Subcutaneous abdominal adipose tissue (tissue), 5 donors: ENCODE results near the gene KRT81.
"Not testable (repeated sequence)": the region's sequence is repeated elsewhere in the genome, so short reads cannot be mapped to it uniquely, and the experiment has no call there.

Experiments
- H3K27ac ChIP-seq: one replicate; pipeline ENCODE4 v1.7.0; 2013; ENCODE audit warnings: low read depth, mild to moderate bottlenecking, inconsistent platforms, low read length, moderate library complexity
- H3K27me3 ChIP-seq, 5 donors: one replicate each; pipeline ENCODE4 v1.7.0; 2013; ENCODE audit warnings: low read length in 5 of 5, inconsistent platforms in 1 of 5; ENCODE audit not compliant: control insufficient read depth in 5 of 5, insufficient read depth in 4 of 5
- H3K36me3 ChIP-seq, 5 donors: one replicate each; pipeline ENCODE4 v1.7.0; 2013; ENCODE audit warnings: low read length in 5 of 5; ENCODE audit not compliant: control insufficient read depth in 5 of 5, insufficient read depth in 5 of 5
- H3K4me1 ChIP-seq, 5 donors: one replicate each; pipeline ENCODE4 v1.7.0; 2013; ENCODE audit warnings: low read length in 5 of 5, mild to moderate bottlenecking in 3 of 5, moderate library complexity in 1 of 5; ENCODE audit not compliant: control insufficient read depth in 5 of 5, insufficient read depth in 5 of 5
- H3K4me3 ChIP-seq, 5 donors: one replicate each; pipeline ENCODE4 v1.7.0; 2013; ENCODE audit warnings: low read length in 5 of 5, low read depth in 1 of 5
- H3K9ac ChIP-seq, 5 donors: one replicate each; pipeline ENCODE4 v1.7.0; 2013; ENCODE audit warnings: low read length in 5 of 5, mild to moderate bottlenecking in 4 of 5, moderate library complexity in 3 of 5
- H3K9me3 ChIP-seq, 5 donors: one replicate each; pipeline ENCODE4 v1.7.0; 2013; ENCODE audit warnings: low read length in 5 of 5; ENCODE audit not compliant: control insufficient read depth in 5 of 5
- donor health status: healthy.
- donor health status: healthy.
- donor health status: healthy.
- donor health status: healthy.
- donor health status: healthy.

Gene KRT81

GRCh38 chr12:52243259-52243855 lies 48.0 kb downstream of the KRT81 start:
- Histone ChIP-seq H3K27ac (no peak overlapping the region), H3K4me3 (no peak overlapping the region), H3K4me1 (peaks cover 3 to 20% (median 15%) of the 10 kb centered on the region in 5 donors), H3K9me3 (no peaks in the 10 kb centered on the region), H3K27me3 (peaks cover 0 to 9% (median 0%) of the 10 kb centered on the region in 5 donors), H3K36me3 (no peaks in the 10 kb centered on the region), H3K9ac (no peak overlapping the region)

- no peak overlapping the region for H3K4me3 ChIP-seq
- no peaks in the 10 kb centered on the region for H3K36me3 ChIP-seq
- H3K9ac ChIP-seq, result no peak overlapping the region
- H3K4me1 ChIP-seq, result peaks cover 3 to 20% (median 15%) of the 10 kb centered on the region in 5 donors
- H3K27ac ChIP-seq, result no peak overlapping the region
- H3K27me3 ChIP-seq, result peaks cover 0 to 9% (median 0%) of the 10 kb centered on the region in 5 donors
- H3K9me3 ChIP-seq, result no peaks in the 10 kb centered on the region
These were observed 48.7 kb downstream of the KRT81 start for GRCh38 chr12:52242442-52243258.

GRCh38 chr12:52241205-52241842 lies 50.0 kb downstream of the KRT81 start:
- peaks cover 3 to 17% (median 15%) of the 10 kb centered on the region in 5 donors for H3K4me1 ChIP-seq
- no peak overlapping the region for H3K4me3 ChIP-seq
- no peak overlapping the region for H3K9ac ChIP-seq
- no peaks in the 10 kb centered on the region for H3K9me3 ChIP-seq
- H3K27ac ChIP-seq, result no peak overlapping the region
- H3K36me3 ChIP-seq, result no peaks in the 10 kb centered on the region
- H3K27me3 ChIP-seq, result peaks cover 0 to 9% (median 0%) of the 10 kb centered on the region in 5 donors

GRCh38 chr12:52240247-52240646 lies 51.1 kb downstream of the KRT81 start:
- H3K27me3 ChIP-seq, H3K9ac ChIP-seq, H3K27ac ChIP-seq, H3K4me3 ChIP-seq, H3K9me3 ChIP-seq, H3K36me3 ChIP-seq: not testable (repeated sequence)
- H3K4me1 ChIP-seq, result peaks cover 3 to 22% (median 15%) of the 10 kb centered on the region in 5 donors

- Histone ChIP-seq H3K36me3 (no peaks in the 10 kb centered on the region), H3K9ac (no peak overlapping the region), H3K4me3 (no peak overlapping the region), H3K4me1 (peaks cover 3 to 22% (median 15%) of the 10 kb centered on the region in 5 donors), H3K27me3 (peaks cover 0 to 9% (median under 1%) of the 10 kb centered on the region in 5 donors), H3K27ac (no peak overlapping the region), H3K9me3 (no peaks in the 10 kb centered on the region)
These were observed 51.6 kb downstream of the KRT81 start for GRCh38 chr12:52239767-52240166.

GRCh38 chr12:52238916-52239646 lies 52.3 kb downstream of the KRT81 start:
- Histone ChIP-seq H3K27me3 (peaks cover 0 to 6% (median 4%) of the 10 kb centered on the region in 5 donors), H3K36me3 (no peaks in the 10 kb centered on the region), H3K27ac (no peak overlapping the region), H3K4me1 (peaks cover 3 to 16% (median 10%) of the 10 kb centered on the region in 5 donors), H3K4me3 (no peak overlapping the region), H3K9me3 (no peaks in the 10 kb centered on the region), H3K9ac (no peak overlapping the region)

GRCh38 chr12:52238207-52238840 lies 53.0 kb downstream of the KRT81 start:
- no peak overlapping the region for H3K27ac ChIP-seq
- H3K27me3 ChIP-seq, result peaks cover 0 to 10% (median 8%) of the 10 kb centered on the region in 5 donors
- no peaks in the 10 kb centered on the region for H3K36me3 ChIP-seq
- no peak overlapping the region for H3K9ac ChIP-seq
- no peak overlapping the region for H3K4me3 ChIP-seq
- H3K4me1 ChIP-seq, result peaks cover 2 to 9% (median 2%) of the 10 kb centered on the region in 5 donors
- H3K9me3 ChIP-seq, result no peaks in the 10 kb centered on the region

- Histone ChIP-seq H3K9me3 (no peaks in the 10 kb centered on the region), H3K27ac (no peak overlapping the region), H3K27me3 (peaks cover 9 to 27% (median 22%) of the 10 kb centered on the region in 5 donors), H3K4me3 (no peak overlapping the region), H3K9ac (no peak overlapping the region), H3K36me3 (no peaks in the 10 kb centered on the region), H3K4me1 (peaks cover 0 to 18% (median 2%) of the 10 kb centered on the region in 5 donors)
These were observed 54.8 kb downstream of the KRT81 start for GRCh38 chr12:52236386-52237050.
